ENCODE data around the gene MAG. TPM values are rescaled to one million over a fixed set of nuclear protein-coding genes. Genes with fewer than 3 reads are reported as not detected.
A peak's percentile ranks its signal among the peaks of the same experiment; 100 is the strongest.

Gene MAG
- total and polyA plus RNA-seq, 2 of the 8 experiments (the other 6 are each of a cell fraction or from before 2014, with no cell fraction given): 0.20 to 1.3 TPM

DNA sequence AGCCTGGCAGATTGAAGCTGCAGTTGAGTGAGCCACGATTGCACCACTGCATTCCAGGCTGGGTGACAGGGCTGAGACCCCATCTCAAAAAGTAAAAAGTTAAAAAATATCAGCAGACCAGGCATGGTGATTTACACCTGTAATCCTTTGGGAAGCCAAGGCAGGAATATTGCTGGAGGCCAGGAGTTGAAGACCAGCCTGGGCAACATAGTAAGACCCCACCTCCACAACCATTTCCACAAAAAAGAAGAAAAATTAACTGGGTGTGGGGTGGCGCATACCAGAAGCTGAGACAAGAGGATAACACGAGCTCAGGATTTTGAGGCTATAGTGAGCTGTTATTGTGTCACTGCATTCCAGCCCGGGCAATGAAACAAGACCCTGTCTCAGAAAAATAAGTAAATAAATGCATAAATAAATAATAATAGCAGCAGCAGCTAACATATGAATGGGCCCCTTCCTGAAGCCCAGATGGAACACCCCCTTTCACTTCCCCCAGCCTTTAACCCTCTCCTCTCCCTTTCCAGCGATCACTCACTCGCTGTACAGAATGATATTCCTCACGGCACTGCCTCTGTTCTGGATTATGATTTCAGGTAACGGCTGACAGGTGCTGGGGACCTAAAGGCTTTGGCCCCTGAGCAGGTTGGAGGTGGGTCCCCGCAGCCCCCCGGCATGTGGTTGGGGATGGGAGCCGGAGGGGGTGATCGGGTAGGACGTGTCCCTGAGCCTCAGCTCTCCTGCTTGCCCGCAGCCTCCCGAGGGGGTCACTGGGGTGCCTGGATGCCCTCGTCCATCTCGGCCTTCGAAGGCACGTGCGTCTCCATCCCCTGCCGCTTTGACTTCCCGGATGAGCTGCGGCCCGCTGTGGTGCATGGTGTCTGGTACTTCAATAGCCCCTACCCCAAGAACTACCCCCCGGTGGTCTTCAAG lies 3.2 kb downstream of the MAG start:
- no peak overlapping the region; the same call in 1 of the 2 replicates for H2AFZ ChIP-seq (ENCODE audit: low read length)
- H3K9ac ChIP-seq (replicated peaks in 1 of 4; ENCODE audit: extremely low read depth in 1 of 4, low read depth in 3 of 4, low read length in 3 of 4): no peak overlapping the region
- H4K5ac ChIP-seq (ENCODE audit: insufficient read length, low read depth, low read length): no peak overlapping the region
- peaks cover 24% of the 10 kb centered on the region; the same call in 1 of the 2 replicates for H3K23me2 ChIP-seq (ENCODE audit: low read depth, low read length)
- POLR2A ChIA-PET (ENCODE audit: partially characterized antibody): interaction anchor here (0.8 to 2.9 kb wide), 4 partner anchors 14 to 215 kb away, joined by 3 to 18 read pairs (median 3); partner anchors contain the start of gene HAMP
- H3K79me1 ChIP-seq (ENCODE audit: low read depth, low read length): peaks cover 3% of the 10 kb centered on the region; the same call in 1 of the 2 replicates
- no peak overlapping the region for H2BK12ac ChIP-seq (ENCODE audit: low read depth, low read length)
- DNase-seq (ENCODE audit: low read depth in 1 of 2, low spot score in 2 of 2): peak in 1 of 2 experiments; percentile 56
- CTCF ChIA-PET (ENCODE audit: partially characterized antibody): interaction anchor here (0.5 to 1.8 kb wide), 8 partner anchors 8 to 76 kb away, joined by 3 to 6 read pairs (median 4); no protein-coding TSS in a partner anchor
- no peak overlapping the region for H3K4ac ChIP-seq (replicated peaks; ENCODE audit: insufficient read length, low read depth, low read length)
- peak overlapping the region; percentile 32; the same call in 1 of the 2 replicates for H2BK15ac ChIP-seq (ENCODE audit: low read length)
- H3K36me3 ChIP-seq (ENCODE audit: control insufficient read depth in 2 of 4, insufficient read depth in 4 of 4, low read length in 3 of 4): no peaks in the 10 kb centered on the region; a peak in 1 of 8 replicates
- H3K79me2 ChIP-seq (ENCODE audit: control insufficient read depth in 1 of 2, insufficient read depth in 2 of 2, low read length in 2 of 2): no peaks in the 10 kb centered on the region
- no peak overlapping the region for H3K4me2 ChIP-seq (ENCODE audit: insufficient read depth in 1 of 2, low read depth in 2 of 2, low read length in 2 of 2)
- no peak overlapping the region for H2BK120ac ChIP-seq (replicated peaks; ENCODE audit: low read depth, low read length)
- no peak overlapping the region for H3K14ac ChIP-seq (ENCODE audit: insufficient read length)
- H3K18ac ChIP-seq (ENCODE audit: extremely low read depth, low read length): no peak overlapping the region
- no peak overlapping the region for H3K23ac ChIP-seq (ENCODE audit: insufficient read length)
- peaks cover 0 to 12% (median 2%) of the 10 kb centered on the region in 4 experiments; a peak in 2 of 7 replicates for H3K27me3 ChIP-seq (replicated peaks in 1 of 4; ENCODE audit: control insufficient read depth in 3 of 4, extremely low read depth in 1 of 4, insufficient read depth in 3 of 4, low read length in 3 of 4)
- no peak overlapping the region for H3K27ac ChIP-seq (ENCODE audit: low read depth, low read length)
- H4K20me1 ChIP-seq (replicated peaks in 1 of 2; ENCODE audit: control insufficient read depth in 1 of 2, insufficient read depth in 2 of 2, low read length in 2 of 2): peaks cover 0 to 21% of the 10 kb centered on the region in 2 experiments
- no peak overlapping the region for H3K4me3 ChIP-seq (ENCODE audit: extremely low read depth in 1 of 4, insufficient read depth in 2 of 4, low read depth in 3 of 4, low read length in 4 of 4)
- H2AK5ac ChIP-seq (ENCODE audit: low read depth, low read length): no peak overlapping the region
- H2BK20ac ChIP-seq (ENCODE audit: low read length): 0 out of 2 replicates have a peak overlapping the region, but pooled peaks have one; percentile 21
- H4K91ac ChIP-seq (replicated peaks; ENCODE audit: insufficient read length, low read length): peak overlapping the region; percentile 62
- H3K56ac ChIP-seq (replicated peaks; ENCODE audit: insufficient read length, low read depth, low read length): peak overlapping the region; percentile 42
- TF ChIP-seq NRF1 (IDR thresholded peaks at IDR 0.05; ENCODE audit: low read depth, low read length) (no peak), CREB1 (IDR thresholded peaks at IDR 0.05) (no peak), CBX5 (IDR thresholded peaks at IDR 0.05; ENCODE audit: low read depth, low read length) (no peak), TAF7 (optimal IDR thresholded peaks at IDR 0.05; ENCODE audit: borderline replicate concordance, low read depth, low read length) (no peak)
- TF ChIP-seq, protein P1, sequence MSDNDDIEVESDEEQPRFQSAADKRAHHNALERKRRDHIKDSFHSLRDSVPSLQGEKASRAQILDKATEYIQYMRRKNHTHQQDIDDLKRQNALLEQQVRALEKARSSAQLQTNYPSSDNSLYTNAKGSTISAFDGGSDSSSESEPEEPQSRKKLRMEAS (IDR thresholded peaks at IDR 0.05): peak; percentile 82
- H3K9me3 ChIP-seq (ENCODE audit: insufficient read depth in 2 of 2, low read depth in 1 of 2, low read length in 1 of 2): no peaks in the 10 kb centered on the region; a peak in 1 of 4 replicates
- FAIRE-seq: no peak
- H4K8ac ChIP-seq (ENCODE audit: extremely low read depth, insufficient read depth, low read length): peak overlapping the region; percentile 72
- peaks cover 0 to 24% (median 10%) of the 10 kb centered on the region in 4 experiments; a peak in 6 of 7 replicates for H3K4me1 ChIP-seq (replicated peaks in 1 of 4; ENCODE audit: control insufficient read depth in 3 of 4, insufficient read depth in 4 of 4, low read length in 3 of 4)
- 76% methylated on average over 24 of the region's 25 CpGs; no CpG with 5 or more reads in 1 of the 2 experiments for WGBS, 2 experiments (ENCODE audit: extremely low coverage in 1 of 2, insufficient coverage in 1 of 2, insufficient read length in 1 of 2, insufficient replicate concordance in 2 of 2, low coverage in 1 of 2, low lambda C conversion rate in 2 of 2, missing lambda C conversion rate in 1 of 2)
- peak overlapping the region; percentile 73; the same call in 1 of the 2 replicates for H2BK5ac ChIP-seq (ENCODE audit: low read depth, low read length)

All from H1 (cell line).